ENCODE measurements around the gene WRAP73. TPM values are rescaled to one million over a fixed set of nuclear protein-coding genes. Genes with fewer than 3 reads are reported as not detected.

Gene WRAP73
- total and polyA plus RNA-seq, 9 of the 15 experiments (the other 6 are each of a cell fraction or from before 2014, with no cell fraction given) = 4.3 to 51.8 (median 30.1) TPM

DNA sequence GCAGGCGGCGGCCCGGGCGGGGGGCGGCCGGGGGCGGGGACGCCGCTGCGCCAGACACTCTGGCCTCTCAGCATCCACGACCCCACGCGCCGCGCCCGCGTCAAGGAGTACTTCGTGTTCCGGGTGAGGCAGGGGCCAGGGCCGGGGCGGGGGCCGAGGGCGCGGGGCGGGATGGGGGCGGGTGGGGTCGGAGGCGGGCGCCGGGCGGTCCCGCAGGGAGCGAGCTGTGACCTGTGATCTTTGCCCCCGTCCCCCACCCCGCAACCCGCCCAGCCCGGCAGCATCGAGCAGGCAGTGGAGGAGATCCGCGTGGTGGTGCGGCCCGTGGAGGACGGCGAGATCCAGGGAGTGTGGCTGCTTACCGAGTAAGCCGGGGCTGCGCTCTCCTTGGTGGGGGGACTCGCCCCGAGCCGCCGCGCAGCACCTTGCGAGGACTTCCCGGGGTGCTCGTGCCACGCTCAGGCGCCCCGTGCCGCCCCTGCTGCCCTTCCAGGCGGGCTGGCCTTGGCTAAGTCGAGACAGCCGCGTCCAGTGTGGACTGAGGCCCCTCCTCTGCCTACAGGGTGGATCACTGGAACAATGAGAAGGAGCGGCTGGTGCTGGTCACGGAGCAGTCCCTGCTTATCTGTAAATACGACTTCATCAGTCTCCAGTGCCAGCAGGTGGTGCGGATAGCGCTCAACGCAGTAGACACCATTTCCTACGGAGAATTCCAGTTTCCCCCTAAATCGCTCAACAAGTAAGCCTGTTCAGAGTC, 24.6 kb downstream of the WRAP73 start (continued):
- no peak for TF ChIP-seq BRF1 (IDR thresholded peaks at IDR 0.05; ENCODE audit: borderline replicate concordance, extremely low read depth, insufficient read length)
- no peak for TF ChIP-seq EWSR1 (IDR thresholded peaks at IDR 0.05; ENCODE audit: borderline replicate concordance, low read depth, partially characterized antibody)
- TF ChIP-seq TCF7 (IDR thresholded peaks at IDR 0.05; ENCODE audit: borderline replicate concordance) = no peak
- no peak for TF ChIP-seq ZNF184 (CRISPR knock-in tag; IDR thresholded peaks at IDR 0.05)
- TF ChIP-seq L3MBTL2 (IDR thresholded peaks at IDR 0.05) = peak; percentile 39; the same call in 1 of the 2 replicates
- TF ChIP-seq ZNF347 (CRISPR knock-in tag; IDR thresholded peaks at IDR 0.05; ENCODE audit: low read depth) = no peak
- TF ChIP-seq MED1 (CRISPR knock-in tag; IDR thresholded peaks at IDR 0.05; ENCODE audit: borderline replicate concordance) = no peak
- TF ChIP-seq HDAC6 (IDR thresholded peaks at IDR 0.05; ENCODE audit: low read depth, low read length) = no peak
- TF ChIP-seq BCL6 (CRISPR knock-in tag; IDR thresholded peaks at IDR 0.05) = no peak
- no peak for TF ChIP-seq ZNF24 (IDR thresholded peaks at IDR 0.05)
- TF ChIP-seq ZNF444 (CRISPR knock-in tag; IDR thresholded peaks at IDR 0.05) = no peak
- no peak for TF ChIP-seq IRF2 (CRISPR knock-in tag; IDR thresholded peaks at IDR 0.05)
- no peak for TF ChIP-seq ZNF644 (tag; IDR thresholded peaks at IDR 0.05; ENCODE audit: low read depth)
- no peak for TF ChIP-seq ZBTB8A (IDR thresholded peaks at IDR 0.05; ENCODE audit: partially characterized antibody)
- TF ChIP-seq HDAC1 (IDR thresholded peaks at IDR 0.05) = peak in 1 of 2 experiments; percentile 57; a peak in 1 of 4 replicates
- TF ChIP-seq OTX1 (CRISPR knock-in tag; IDR thresholded peaks at IDR 0.05) = no peak
- no peak for TF ChIP-seq ESRRA (IDR thresholded peaks at IDR 0.05; ENCODE audit: borderline replicate concordance, low read depth)
- TF ChIP-seq ATF1 (CRISPR knock-in tag; IDR thresholded peaks at IDR 0.05) = no peak
- peak; percentile 46 for TF ChIP-seq ATF1 (tag; IDR thresholded peaks at IDR 0.05)
- no peak for TF ChIP-seq SP2 (IDR thresholded peaks at IDR 0.05; ENCODE audit: extremely low read depth, low read depth, low read length, poor library complexity, severe bottlenecking)
- TF ChIP-seq, protein P1, sequence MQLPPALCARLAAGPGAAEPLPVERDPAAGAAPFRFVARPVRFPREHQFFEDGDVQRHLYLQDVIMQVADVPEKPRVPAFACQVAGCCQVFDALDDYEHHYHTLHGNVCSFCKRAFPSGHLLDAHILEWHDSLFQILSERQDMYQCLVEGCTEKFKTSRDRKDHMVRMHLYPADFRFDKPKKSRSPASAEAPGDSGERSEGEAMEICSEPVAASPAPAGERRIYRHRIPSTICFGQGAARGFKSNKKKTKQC (CRISPR knock-in tag; IDR thresholded peaks at IDR 0.05) = no peak
- no peak for TF ChIP-seq ZNF274 (IDR thresholded peaks at IDR 0.05; ENCODE audit: borderline replicate concordance, low read depth, low read length)
- TF ChIP-seq, protein P2, sequence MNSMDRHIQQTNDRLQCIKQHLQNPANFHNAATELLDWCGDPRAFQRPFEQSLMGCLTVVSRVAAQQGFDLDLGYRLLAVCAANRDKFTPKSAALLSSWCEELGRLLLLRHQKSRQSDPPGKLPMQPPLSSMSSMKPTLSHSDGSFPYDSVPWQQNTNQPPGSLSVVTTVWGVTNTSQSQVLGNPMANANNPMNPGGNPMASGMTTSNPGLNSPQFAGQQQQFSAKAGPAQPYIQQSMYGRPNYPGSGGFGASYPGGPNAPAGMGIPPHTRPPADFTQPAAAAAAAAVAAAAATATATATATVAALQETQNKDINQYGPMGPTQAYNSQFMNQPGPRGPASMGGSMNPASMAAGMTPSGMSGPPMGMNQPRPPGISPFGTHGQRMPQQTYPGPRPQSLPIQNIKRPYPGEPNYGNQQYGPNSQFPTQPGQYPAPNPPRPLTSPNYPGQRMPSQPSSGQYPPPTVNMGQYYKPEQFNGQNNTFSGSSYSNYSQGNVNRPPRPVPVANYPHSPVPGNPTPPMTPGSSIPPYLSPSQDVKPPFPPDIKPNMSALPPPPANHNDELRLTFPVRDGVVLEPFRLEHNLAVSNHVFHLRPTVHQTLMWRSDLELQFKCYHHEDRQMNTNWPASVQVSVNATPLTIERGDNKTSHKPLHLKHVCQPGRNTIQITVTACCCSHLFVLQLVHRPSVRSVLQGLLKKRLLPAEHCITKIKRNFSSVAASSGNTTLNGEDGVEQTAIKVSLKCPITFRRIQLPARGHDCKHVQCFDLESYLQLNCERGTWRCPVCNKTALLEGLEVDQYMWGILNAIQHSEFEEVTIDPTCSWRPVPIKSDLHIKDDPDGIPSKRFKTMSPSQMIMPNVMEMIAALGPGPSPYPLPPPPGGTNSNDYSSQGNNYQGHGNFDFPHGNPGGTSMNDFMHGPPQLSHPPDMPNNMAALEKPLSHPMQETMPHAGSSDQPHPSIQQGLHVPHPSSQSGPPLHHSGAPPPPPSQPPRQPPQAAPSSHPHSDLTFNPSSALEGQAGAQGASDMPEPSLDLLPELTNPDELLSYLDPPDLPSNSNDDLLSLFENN (IDR thresholded peaks at IDR 0.05; ENCODE audit: low read depth in 2 of 2, low read length in 2 of 2) = no peak
- TF ChIP-seq, protein P3, sequence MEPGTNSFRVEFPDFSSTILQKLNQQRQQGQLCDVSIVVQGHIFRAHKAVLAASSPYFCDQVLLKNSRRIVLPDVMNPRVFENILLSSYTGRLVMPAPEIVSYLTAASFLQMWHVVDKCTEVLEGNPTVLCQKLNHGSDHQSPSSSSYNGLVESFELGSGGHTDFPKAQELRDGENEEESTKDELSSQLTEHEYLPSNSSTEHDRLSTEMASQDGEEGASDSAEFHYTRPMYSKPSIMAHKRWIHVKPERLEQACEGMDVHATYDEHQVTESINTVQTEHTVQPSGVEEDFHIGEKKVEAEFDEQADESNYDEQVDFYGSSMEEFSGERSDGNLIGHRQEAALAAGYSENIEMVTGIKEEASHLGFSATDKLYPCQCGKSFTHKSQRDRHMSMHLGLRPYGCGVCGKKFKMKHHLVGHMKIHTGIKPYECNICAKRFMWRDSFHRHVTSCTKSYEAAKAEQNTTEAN (CRISPR knock-in tag; IDR thresholded peaks at IDR 0.05) = no peak
- no peak for TF ChIP-seq GTF2E2 (tag; IDR thresholded peaks at IDR 0.05)
- no peak for TF ChIP-seq MCM5 (IDR thresholded peaks at IDR 0.05; ENCODE audit: low read depth)
